Astrocyte (in vitro differentiated cells and primary cell): Measurements from ENCODE around the gene CLBA1.

Experiments
- EZH2 ChIP-seq: IDR thresholded peaks from 2 replicates; pipeline ENCODE4 v1.6.1; 2012; ENCODE audit warnings: mild to moderate bottlenecking, low read length, inconsistent platforms; ENCODE audit not compliant: insufficient read depth
- TF ChIP-seq, protein P1 (sequence below): IDR thresholded peaks from 2 replicates; pipeline ENCODE4 v1.5.1; 2011; ENCODE audit warnings: low read depth, mild to moderate bottlenecking, inconsistent platforms, low read length, moderate library complexity; ENCODE audit not compliant: insufficient read depth

DNA sequence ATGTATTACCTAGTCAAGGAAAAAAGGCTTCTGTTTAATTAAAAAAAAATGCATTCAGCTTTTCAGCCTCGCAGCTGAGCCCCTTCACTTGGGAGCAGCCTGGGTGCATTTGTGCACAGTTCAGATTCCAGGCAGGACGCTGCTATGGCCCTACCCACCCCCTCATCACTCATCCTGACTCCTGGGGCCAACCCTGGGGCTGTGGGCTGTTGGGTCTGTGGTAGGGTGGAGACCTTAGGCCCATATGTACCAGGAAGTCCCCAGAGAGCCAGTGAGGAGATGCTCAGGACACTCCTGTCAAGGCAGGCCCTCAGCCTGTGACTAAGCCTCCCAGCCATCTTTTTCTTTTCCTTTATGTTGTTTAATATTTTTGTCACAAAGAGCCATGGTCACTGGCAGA is 44.6 kb downstream of the CLBA1 start:
- TF ChIP-seq, protein P1, sequence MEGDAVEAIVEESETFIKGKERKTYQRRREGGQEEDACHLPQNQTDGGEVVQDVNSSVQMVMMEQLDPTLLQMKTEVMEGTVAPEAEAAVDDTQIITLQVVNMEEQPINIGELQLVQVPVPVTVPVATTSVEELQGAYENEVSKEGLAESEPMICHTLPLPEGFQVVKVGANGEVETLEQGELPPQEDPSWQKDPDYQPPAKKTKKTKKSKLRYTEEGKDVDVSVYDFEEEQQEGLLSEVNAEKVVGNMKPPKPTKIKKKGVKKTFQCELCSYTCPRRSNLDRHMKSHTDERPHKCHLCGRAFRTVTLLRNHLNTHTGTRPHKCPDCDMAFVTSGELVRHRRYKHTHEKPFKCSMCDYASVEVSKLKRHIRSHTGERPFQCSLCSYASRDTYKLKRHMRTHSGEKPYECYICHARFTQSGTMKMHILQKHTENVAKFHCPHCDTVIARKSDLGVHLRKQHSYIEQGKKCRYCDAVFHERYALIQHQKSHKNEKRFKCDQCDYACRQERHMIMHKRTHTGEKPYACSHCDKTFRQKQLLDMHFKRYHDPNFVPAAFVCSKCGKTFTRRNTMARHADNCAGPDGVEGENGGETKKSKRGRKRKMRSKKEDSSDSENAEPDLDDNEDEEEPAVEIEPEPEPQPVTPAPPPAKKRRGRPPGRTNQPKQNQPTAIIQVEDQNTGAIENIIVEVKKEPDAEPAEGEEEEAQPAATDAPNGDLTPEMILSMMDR, result no peak
- no peak for TF ChIP-seq EZH2
